HG03196 (cell line): ENCODE results near the gene CXCL12.

Experiments
- ATAC-seq: cut with Tn5 transposase; IDR thresholded peaks from one replicate; pipeline ENCODE4 v1.9.1; 2021; ENCODE audit not compliant: unreplicated experiment

Gene CXCL12

DNA sequence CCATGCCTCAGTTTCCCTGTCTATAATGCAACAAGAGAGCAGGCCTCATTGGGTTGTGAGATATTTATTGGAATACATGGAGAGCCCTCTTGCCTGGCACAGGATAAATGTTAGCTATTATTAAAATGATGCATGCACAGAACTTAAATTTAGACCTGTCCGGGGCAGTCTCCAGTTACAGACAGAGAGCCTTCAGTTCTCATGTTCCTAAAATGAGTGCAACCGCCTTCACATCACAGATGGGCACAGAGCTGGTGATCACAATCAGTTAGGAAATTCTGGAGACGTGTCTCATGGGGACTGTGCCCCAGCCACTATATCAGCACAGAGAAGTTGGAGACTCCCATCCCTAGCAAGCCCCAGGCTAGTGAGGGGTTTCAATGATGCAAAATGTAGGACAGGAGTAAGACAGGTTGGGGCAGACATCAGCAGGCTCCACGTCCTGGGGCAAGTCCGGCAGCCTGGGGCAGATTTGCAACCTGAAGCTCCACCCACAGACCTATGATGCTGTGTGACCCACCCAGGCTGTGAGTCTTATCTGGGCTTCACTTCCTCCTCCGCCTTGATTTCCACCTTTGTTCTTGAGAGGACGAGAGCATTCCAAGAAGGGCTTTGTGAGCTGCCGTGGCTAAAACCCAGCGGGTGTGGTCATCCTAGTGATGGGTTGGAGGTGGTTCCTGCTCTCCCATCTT, 49.4 kb downstream of the CXCL12 start:
- ATAC-seq: no peak

DNA sequence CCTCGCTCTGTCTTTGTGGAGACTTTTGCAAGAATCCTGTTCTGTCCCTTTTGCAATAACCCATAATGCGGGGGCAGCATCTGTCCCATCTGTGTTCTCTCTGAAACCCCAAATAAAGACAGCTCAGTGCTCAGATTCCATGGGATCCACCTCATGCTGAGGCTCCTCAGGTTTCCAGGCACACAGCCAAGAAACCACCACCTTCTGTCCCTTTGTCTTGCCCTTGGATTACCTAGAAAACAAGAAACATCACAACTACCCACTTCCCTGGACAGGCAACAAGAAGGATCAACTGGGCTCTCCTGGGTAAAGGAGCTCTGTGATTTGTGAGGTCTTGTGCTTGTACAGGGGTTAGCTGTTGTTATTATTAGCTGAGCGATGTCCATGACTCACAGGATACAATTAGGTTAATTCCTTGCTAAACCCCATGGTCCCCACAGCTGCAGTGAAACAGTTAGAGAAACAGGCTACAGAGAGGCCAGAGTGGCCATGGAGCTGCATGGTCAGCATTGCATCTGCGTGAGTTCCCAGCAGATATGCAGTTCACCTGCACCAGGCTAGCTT, 50.2 kb downstream of the CXCL12 start:
- no peak for ATAC-seq

DNA sequence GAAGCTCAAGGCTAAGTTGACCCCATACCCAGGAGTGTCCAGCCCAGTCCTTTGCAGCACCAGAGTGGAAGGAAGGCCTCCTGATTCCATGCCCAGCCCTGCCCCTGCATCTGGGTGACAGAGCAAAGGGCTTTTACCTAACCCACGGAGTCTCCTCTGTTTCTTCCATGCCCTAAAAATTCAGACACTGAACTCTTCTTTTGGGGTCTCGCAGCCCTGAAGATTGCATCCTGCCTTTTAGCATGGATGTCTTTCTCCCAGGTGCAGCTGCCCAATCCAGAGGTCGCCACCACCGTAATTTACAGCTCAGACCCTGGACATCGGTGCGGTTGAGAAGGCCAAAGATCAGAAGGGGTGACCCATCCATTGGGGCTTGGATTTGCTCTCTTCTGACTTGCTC, 50.8 kb downstream of the CXCL12 start:
- no peak for ATAC-seq

DNA sequence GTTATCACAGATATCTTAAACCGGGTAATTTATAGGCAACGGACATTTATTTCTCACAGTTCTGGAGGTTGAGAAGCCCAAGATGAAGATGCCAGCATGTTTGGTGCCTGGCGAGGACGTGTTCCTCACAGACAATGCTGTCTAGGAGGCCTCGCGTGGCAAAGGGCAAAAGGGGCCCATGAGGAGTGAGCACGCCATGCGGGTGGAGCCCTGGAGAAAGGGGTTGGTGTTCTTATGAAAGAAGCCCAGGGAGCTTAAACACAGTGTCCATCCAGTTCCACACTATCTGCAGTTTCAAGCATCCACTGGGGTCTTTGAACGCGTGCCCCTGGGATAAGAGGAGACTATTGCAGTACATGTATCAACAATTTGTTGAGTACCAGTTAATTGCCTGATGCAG, 51.4 kb downstream of the CXCL12 start:
- ATAC-seq: no peak

DNA sequence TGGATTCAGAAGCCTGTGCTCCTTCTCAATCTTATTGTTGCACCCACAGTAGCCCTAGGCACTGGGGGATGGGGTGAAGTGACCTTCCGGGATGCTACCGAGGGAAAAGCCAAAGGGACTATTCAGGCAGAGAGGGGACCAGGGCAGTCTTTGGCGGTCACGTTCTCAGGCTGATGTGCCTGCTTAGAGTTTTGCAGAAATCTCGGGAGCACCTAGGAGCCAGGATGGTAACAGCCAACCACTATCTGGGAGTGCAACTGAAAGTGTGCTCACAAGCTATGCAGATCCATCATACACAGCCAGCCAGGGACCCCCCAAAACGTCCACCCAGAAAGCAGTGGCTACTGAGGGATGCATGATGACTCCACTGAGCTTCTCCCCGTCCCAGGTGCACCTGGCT, 52.4 kb downstream of the CXCL12 start:
- no peak for ATAC-seq

DNA sequence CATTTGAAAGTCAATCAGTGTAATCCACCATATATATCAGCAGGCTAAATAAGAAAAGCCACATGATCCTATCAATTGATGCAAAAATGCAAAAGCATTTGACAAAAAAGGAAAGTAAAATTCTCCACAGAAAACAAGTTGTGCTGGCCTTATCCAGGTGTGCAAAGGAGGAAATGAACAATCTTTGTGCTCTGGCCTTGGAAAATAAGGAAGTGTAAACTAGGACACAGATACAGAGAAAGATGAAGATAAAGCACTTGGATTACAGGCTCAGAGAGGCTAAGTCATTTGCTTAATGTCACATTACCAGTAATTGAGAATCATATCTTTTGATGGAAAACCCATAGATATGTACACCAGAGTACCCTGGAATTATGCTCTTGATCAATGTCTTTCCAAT, 54.5 kb downstream of the CXCL12 start:
- ATAC-seq: no peak

DNA sequence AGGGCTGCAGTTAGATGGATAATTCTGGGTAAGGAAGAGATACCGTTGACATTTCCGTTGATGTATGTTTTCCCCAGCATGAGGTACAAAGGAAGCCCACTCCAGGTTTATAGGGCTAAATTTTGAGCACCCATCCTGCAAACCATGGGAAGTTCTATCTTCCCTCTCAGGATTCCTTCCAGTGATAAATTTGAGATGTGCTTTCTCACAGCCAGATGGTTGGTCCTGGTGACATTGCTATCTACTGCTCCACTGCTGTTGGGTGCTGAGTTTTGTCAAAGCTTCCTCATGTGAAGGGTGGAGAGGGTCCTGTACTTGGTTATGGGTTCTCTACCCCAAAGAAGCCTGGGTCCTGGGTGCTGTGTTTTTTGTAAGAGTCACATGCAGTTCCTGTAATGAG, 57.4 kb downstream of the CXCL12 start:
- ATAC-seq: no peak
